RKO (cell line): ENCODE data around the gene ATE1.
"Not testable (repeated sequence)": the region's sequence is repeated elsewhere in the genome, so short reads cannot be mapped to it uniquely, and the experiment has no call there.

Source experiments
- DNase-seq: peaks from one replicate; pipeline ENCODE4 v3.0.0-alpha.2; 2016; ENCODE audit warnings: low spot score

ATE1 gene

GRCh38 chr10:121929585-121930267, 1.9 kb upstream of the ATE1 start:
- DNase-seq = not testable (repeated sequence)

GRCh38 chr10:121928528-121928884, 675 bp upstream of the ATE1 start:
- DNase-seq = peak; percentile 55

GRCh38 chr10:121927318-121927840, 452 bp downstream of the ATE1 start:
- peak; percentile 87 for DNase-seq

GRCh38 chr10:121926671-121927317, 1.0 kb downstream of the ATE1 start:
- DNase-seq = peak; percentile 61

- no peak for DNase-seq
Measured at GRCh38 chr10:121926157-121926556, 1.7 kb downstream of the ATE1 start.

- no peak for DNase-seq
Measured at GRCh38 chr10:121921238-121921931, 6.4 kb downstream of the ATE1 start.

GRCh38 chr10:121919666-121920065, 8.2 kb downstream of the ATE1 start:
- DNase-seq = no peak

- DNase-seq = not testable (repeated sequence)
Measured at GRCh38 chr10:121918800-121919199, 9.0 kb downstream of the ATE1 start.

- no peak for DNase-seq
Measured at GRCh38 chr10:121914661-121915060, 13.2 kb downstream of the ATE1 start.

- no peak for DNase-seq
Measured at GRCh38 chr10:121911421-121911697, 16.5 kb downstream of the ATE1 start.

- no peak for DNase-seq
Measured at GRCh38 chr10:121910673-121911420, 17.0 kb downstream of the ATE1 start.

GRCh38 chr10:121904888-121905287, 22.9 kb downstream of the ATE1 start:
- DNase-seq = no peak

GRCh38 chr10:121900443-121901174, 27.2 kb downstream of the ATE1 start:
- peak; percentile 84 for DNase-seq

- DNase-seq = no peak
Measured at GRCh38 chr10:121899727-121900126, 28.1 kb downstream of the ATE1 start.

GRCh38 chr10:121891103-121891502, 36.7 kb downstream of the ATE1 start:
- DNase-seq = no peak

- no peak for DNase-seq
Measured at GRCh38 chr10:121889212-121889611, 38.6 kb downstream of the ATE1 start.

- peak; percentile 65 for DNase-seq
Measured at GRCh38 chr10:121886997-121887622, 40.7 kb downstream of the ATE1 start.

- no peak for DNase-seq
Measured at GRCh38 chr10:121886181-121886580, 41.6 kb downstream of the ATE1 start.

GRCh38 chr10:121880895-121881294, 46.9 kb downstream of the ATE1 start:
- no peak for DNase-seq

- DNase-seq = no peak
Measured at GRCh38 chr10:121879476-121879875, 48.4 kb downstream of the ATE1 start.

GRCh38 chr10:121873236-121873635, 54.6 kb downstream of the ATE1 start:
- DNase-seq = no peak
